ENCODE results near the gene WFDC1.

WFDC1 gene

DNA sequence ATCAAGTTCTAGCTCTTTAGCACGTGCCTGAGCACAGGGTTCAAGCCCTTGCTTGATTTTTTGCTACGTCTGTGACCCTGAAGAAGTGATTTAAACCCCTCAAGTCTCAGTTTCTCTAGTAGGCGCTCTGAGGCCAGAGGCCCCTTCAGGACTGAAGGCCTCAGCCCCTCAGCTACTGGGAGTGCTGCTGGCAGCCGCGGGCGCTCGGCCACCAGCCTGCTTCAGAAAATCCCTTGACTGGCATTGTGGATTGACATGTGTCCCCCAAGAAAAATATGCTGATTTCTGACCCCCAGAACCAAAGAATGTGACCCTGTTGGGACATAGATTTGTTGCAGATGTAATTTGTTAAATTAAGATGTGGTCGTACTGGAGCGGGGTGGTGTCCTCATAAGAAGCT, 20.2 kb upstream of the WFDC1 start:
- no peak for DNase-seq

DNA sequence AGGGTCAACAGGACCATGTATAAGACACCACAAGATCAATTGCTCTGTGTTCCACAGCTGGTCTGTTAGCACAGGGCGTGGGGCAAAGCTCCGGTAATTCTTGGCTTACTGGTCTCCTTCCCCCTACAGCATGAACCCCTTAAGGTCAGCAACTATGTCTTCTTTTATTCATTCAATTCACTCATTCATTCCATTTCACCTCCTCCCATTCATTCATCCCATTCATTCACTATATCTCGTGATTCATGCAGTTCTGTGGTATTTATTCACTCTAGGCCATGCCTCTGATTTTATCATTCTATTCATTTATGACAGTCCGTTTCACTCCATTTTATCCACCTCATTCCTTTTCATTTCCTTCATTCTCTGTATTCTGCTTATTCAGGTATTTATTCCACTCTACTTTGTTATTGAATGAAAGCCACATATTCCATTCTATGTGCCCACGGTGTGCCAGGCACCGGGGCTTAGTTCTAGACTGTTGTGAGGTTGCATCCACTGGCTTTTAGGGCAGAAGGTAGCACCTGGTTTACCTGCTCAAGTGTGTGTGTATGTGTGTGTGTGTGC, 19.0 kb upstream of the WFDC1 start:
- no peak for DNase-seq

DNA sequence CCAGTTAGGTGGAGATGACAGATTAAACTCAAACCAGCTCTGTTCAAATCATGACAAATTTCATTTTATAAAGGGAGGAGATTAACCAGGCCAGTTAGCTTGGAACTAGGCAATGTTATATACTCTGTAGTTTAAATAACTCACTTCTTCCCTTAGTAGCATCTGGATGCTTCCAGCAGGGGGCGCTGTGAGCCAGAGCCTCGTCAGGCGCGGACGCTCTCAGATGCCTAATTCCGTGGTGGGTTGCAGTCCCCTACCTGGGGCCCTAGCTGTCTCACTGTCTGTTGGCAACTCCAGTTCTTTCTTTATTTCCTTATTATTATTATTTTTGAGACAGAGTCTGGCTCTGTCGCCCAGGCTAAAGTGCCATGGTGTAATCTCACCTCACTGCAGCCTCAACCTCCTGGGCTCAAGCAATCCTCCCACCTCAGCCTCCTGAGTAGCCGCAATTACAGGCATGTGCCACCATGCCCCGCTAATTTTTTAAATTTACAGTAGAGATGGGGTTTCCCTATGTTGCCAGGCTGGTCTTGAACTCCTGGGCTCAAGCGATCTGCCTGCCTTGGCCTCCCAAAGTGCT, 17.3 kb upstream of the WFDC1 start:
- DNase-seq, result peak; percentile 14

DNA sequence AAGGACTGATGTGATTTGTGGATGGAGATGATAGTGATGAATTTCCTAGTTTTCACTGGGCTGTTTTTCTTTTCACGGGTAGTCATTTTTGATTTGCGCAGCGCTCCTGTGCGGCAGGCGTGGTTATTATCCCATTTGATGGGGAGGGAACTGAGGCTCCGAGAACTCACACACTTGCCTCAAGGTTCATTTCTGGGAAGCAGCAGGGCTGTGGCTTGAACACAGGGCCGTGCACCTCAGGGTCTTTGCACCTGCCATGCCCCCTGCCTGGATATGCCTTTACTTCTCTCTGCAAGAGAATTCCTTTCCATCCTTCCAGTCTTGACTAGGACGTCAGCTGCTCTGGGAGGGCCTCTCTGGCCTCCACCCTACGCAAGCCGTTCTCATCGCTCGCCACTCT, 16.3 kb upstream of the WFDC1 start:
- DNase-seq, result no peak

DNA sequence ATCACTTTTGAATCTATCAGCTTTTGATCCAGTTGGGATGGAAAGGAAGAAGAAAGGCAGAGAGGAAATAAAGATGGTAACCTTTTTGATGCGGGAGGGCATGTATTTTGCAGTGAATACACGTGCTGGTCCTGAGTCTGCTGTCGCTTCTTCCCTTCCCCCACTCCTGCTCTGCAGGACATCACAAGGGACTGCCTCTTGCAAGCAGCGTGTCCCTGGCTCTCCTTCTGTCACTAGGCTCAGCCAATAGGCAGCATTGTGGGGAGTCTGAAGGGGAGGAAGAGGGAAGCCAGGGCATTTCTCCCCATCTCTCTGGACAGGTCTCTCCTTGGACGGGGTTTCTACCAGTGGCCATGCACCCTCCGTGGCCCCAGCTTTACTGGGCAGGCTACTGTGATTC, 15.7 kb upstream of the WFDC1 start:
- DNase-seq, result no peak

DNA sequence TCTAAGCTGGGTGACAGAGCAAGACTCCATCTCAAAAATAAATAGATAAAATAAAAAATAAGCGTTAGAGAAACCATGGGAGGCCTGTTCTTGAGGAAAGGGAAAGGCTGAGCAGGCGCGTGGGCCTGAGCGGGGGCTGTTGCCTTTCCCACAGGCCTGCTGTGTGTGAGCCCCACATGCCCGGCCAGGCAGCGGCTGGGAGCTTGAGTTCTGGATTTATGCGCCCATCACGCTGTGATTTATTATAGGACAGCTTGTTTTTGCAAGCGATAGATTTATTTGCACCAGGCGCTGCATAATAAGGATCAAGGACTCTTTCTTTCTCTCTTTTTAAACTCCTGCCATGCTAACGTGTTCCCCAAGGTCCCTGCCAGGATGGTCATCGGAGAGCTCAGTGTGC, 14.8 kb upstream of the WFDC1 start:
- no peak for DNase-seq

DNA sequence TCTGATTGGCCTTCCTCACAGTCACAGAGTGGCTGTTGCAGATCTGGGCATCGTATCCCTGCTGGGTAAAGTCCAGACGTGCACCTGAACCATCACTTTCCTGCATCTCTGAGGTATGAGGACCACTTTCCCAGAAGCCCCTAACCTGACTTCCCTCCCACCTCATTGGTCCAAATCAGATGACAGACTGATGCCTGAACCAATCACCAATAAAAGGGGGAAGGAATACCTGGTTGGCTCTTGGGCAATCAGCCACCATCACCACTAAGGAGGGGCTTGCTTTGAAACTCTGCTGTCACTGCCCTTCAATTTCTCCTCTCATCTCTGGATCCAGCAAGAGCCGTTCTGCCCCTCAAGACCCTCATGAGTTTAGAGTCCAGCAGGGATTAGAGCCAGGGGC, 13.6 kb upstream of the WFDC1 start:
- DNase-seq, result no peak

DNA sequence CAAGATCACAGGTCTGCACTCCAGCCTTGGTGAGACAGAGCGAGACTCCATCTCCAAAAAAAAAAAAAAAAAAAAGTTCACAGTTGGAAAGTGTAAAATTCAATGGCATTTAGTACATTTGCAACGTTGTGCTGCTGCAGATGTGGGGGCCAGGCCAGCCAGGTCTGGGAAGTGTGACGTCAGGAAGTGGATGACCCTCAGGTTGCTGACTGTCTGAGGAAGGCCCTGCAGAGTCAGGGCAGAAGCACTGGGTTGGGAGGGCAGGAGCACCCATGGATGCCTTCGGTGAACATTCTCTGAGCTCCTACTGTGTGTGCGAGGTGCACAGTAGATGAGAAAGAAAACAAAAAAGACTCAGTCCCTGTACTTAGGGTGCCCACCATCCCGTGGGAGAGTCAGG, 12.1 kb upstream of the WFDC1 start:
- no peak for DNase-seq

DNA sequence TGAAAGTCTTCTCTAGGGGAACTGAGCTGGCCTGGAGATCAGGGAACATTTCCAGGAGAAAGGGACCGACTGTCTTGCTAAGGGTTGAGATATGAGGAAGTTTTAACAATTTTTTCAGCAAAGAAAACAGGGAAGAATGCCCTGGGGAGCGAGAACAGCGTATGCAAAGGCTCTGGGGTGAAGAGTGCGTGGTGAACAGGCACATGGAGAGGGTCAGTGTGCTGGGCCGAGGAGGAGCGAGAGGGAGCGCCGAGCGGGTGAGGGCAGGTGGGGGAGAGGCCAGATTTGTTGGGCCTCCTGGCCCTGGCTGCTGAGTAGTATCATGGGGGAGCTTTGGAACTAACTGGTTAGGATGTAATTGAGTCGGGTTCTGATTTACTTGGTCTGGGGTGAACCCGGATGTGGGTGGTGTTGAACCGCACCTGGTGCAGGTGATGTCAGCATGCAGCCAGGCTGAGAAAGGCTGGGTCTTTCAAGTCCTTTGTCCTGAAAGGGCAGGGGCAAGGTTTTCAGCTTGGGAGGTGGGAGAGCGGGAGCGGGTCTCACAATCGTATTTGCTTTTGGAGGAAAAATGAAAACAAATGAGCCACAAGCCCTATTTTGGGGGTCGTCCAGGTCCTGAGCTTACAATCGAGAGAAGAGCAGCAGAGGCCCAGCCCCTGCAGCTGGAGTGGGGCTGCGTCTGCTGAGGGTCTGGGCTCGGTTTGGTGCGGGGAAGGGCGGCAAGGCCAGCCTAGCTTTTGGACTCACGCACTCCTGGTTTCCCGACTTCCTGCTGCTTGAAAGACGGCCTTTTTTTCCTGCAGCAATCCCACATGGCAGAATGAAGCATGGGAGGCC, 11.1 kb upstream of the WFDC1 start:
- no peak for DNase-seq

DNA sequence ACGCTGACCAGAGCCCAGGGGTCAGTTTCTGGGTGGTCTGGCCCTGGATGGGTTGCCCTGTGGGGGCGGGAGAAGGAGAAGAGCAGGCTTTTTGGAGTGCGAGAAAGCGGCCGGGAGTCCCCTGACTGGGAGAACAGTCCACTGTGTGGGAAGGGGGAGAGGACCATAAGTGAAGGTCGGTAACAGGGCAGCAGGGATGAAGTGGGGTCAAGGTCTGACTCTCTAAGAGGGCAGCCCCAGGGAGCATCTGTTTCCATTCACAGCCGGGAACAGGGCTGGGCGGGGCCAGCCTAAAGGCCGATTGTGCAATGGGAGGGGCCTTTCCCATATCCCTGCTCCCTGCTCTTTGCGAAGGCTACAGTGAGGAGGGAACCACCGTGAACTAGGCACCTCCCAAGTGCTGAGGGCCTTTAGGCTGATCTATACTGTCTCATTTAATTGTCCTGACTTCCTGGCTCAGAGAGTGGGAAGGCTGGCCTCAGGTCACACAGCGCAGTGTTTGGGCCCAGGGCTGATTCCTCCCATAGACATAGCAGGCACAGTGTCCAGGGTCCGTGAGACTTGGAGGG, 10.4 kb upstream of the WFDC1 start:
- DNase-seq, result no peak

DNA sequence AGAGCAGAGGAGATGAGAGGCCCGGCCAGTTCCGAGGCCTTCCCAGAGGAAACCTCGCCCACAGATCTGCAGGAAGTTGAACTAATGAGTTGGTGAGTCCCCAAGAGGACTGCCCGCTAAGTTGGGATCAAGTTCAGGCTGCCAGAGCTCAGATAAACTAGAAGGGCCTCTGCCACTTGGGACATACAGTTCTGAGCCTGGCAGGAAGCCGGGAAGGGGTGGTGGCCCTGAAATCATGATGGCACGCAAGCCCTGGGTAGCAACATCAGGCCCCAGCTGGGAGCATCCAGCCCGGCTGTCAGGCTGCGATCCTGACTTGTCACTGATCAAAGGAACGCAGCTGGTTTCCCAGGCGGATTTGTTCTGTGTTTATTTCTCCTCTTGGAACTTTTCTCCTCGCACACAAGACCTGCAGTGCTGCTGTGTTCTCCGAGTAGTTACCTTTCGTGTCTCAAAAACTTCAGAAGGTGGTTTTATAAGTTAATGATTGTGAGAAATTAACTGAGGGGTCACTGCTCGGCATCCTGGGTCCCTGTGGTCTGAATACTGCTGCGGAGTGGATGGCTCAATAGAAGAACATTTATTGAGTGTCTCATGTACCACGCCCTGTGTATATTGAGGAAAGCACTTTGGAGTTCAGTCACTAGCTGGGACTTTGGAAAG, 8.0 kb upstream of the WFDC1 start:
- DNase-seq, result no peak

DNA sequence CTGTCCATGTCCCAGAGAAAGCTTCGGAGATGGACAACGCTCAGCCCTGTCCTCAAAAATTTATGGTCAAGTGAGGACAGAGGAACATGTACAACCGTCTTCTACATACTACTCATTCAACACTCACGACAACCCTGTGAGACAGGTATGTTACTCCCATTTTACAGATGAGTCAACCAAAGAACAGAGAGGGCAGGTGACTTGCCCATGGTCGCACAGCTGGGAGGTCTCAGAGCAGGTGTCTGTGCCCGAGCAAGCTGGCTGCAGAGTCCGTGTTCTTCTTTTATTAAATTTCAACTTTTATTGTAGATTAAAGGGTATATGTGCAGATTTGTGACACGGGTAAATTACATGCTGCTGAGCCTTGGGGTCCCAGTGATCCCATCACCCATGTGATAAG, 5.8 kb upstream of the WFDC1 start:
- DNase-seq, result no peak

DNA sequence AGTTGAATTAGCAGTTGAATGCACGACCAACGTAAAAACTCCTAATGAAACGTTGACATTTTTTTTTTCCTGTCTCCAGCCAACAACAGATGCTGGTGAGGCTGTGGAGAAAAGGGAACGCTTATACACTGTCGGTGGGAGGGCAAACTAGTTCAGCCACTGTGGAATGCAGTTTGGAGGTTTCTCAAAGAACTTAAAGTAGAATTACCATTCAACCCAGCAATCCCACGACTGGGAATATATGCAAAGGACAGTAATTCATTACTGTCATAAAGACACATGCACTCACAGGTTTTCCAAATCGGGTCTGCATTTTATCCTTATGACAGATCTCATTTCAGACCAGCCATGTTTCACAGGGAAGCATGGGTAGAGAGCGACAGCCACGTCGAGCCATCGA, 3.5 kb upstream of the WFDC1 start:
- DNase-seq, result no peak

DNA sequence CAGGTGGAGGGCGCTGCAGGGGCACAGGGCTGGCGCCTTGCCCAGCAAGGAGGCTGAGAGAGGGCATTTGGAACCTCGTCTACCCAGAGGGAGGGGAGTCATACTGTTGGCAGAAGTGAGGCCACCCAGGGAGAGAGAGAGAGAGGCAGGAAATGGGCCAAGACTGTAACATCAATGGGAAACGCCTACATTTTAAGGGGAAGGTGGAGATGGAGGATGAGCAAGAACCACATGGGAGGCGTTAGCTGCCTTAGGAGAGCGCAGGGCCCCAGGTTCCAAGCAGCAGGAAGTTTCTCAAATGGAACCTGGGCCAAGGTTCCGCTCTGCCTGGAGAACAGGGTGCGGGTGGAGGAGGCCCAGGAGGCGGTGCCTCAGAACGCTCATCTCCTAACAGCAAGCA, 2.7 kb upstream of the WFDC1 start:
- DNase-seq, result no peak

DNA sequence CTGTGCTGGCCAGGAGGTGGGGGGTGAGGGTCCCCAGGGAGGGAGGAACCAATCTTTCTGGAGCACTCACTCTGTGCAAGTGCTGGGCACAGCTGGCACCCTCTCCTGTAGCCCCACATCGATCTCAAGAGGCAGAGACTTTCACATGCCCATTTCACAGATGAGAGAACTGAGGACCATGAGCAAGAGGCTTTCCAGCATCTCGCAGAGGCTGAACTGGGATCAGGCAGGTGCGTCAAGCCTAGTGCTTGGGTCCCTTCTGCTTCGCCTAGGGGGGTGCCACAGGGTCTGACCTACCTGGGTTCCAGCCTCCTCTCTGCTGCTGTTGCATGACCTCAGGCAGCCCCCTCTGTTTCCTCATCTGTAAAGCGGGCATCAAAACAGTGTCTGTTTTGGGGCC, 1.3 kb upstream of the WFDC1 start:
- DNase-seq, result no peak

DNA sequence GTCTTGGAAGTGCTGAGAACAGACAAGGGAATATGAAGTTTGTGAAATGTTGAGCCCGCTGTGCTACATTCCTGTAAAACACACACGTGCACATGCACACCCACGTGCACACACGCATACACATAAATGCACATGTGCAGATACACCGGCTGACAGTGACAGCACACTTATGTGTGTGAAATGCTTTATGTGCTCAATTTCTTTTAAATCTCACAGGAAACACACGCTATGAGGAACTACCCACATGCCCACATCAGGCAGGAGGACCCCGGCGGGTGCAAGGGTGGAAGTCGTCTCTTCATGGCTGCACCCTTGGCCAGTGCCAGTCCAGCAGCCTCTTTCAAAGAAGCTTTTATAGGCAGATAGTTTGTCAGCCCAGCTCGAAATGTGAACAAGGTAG, 561 bp upstream of the WFDC1 start:
- DNase-seq, result no peak

DNA sequence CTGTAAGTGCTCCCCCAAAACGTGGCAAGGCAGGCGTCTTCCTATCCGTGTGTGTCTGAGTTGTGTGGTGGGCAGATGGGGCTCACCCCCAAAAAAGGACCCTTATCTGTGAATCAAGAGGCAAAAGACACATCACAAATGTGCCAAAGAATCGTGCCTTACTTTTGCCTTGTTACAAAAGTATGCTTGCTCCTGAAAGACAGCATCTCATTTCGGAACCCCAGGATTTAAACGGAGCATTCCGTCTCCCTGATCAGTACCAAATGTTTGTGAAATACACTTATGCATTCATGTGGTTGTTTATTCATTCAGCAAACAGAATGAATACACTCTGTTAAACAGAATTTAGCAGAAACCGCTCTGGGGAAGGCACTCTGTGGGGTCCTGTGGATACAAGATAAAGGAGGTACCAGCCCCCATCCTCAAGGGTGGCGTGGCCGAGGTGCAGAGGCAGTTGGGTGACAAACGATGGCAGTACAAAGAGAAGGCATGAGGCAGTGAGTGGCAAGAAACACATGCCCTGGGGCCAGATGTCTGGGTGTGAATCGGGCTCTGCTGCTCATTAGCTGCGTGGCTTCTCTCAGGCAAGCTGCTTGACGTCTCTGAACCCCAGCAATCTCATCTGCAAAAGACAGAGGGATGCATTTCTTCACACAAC, 654 bp downstream of the WFDC1 start:
- no peak for DNase-seq

DNA sequence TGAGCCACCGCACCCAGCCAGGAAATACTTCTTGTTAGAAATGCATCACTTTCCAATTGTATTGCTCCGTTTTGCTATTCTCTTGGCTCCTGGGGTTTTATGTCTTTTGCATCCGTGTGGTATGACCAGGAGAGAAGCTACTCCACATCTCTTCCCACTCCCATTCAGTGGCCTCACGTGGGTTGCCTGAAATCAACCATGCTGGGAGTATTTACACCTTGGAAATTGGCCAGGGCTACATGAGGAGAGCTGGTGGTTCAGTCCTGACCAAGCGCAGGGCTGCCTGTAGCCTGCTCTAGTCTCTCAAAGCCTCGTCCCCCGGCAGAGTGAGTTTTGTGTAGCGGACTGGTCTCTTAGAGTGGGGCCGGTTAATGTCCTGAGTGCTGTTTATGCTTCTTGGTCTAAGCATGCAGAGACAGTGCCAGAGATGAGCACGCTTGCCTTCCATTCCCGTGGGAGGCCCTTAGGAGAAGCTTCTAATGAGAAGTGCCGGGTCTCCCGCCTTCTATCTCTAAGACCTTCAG, 3.8 kb downstream of the WFDC1 start:
- no peak for DNase-seq

DNA sequence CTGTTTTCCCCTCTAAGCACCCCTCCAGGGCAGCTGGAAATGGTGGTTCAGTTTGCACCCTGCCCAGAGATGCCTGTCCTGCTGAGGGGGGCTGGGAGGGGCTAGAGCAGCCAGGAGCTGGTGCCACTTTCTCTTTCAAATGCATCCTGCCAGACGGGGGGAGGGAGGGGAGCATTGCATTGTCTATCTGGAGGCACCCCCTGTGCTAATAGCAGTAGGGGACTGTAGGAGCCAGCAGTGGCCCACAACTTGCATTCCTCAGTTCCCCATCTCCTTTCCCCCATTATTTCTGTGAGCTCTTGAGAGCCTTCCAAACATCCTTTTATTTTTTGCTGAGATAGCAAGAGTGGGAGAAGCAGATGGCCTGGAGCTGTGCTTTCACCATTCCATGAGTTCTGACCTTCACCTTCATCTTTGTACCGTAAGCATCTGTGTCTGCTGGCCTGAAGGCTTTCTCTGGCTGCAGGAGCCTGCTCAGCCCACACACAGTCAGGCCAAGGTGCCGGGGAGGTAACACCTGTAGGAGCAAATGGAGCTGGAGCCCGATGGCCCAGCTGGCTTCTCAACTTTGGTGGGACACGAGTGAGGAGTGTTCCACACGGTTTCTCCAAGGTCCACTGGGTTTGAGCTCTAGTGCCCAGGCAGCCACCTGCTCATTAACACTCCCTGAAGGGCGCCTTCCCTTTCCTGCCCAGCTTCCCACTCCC, 5.2 kb downstream of the WFDC1 start:
- no peak for DNase-seq

DNA sequence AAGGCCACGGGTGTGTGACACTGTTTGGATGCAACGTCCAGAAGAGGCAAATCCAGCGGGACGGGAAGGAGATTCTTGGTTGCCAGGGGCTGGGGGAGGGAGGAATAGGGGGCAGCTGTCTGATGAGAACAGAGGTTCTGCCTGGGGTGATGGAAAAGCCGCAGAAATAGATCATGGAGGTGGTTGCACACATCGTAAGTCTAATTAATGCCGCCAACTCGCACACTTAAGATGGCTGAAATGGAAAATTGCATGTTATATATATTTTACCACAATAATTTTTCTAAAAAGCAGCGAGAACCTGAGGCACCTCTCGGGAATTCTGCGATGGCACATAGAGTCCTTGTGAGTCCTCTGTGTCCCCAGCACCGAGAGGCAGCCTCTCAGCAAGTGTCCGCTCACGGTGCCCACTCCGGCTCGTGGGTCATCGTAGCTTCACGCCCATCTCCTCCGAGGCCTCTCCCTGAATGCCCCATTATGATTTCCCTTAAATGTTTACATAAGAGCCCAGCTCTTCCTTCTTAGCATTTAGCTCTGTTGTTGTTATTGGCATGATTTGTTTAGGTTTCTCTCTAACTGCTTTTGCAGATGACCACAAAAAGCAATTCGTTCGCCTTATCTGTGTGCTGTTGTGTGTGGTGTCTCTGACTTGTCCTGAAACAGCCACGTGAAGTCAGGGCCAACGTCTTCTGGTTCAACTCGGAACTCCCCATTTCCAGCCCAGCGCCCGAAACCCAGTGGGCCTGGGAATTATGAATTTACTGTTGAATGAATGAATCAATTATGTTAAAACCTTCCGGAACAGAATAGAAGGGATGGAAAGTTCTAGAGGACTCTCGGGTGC, 7.7 kb downstream of the WFDC1 start:
- no peak for DNase-seq

DNA sequence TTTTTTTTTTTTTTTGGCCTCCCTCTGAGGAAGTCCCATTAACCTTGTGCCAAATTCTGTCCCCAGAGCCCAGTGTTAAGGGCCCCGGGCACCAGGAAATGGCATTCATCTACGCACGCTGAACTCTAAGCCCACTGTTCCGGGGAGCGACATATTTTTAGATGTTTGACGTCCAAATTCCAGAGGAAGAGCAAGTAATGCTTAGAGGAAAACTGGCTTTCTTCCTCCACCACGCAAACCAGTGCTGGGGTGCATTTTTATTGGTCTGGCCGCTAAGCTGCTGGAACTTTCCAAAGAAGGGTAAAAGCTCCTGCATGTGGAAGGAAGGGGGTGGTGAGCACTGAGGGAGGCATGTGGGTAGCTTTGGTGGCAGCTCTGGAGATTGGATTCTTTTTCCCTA, 8.3 kb downstream of the WFDC1 start:
- no peak for DNase-seq

All from NCI-H1048 (cell line).